Body of pancreas (tissue), 4 donors: ENCODE results near the gene LITAF. TPM values are rescaled to one million over a fixed set of nuclear protein-coding genes. Genes with fewer than 3 reads are reported as not detected.
"Not testable (repeated sequence)": the region's sequence is repeated elsewhere in the genome, so short reads cannot be mapped to it uniquely, and the experiment has no call there.

Source experiments
- ATAC-seq: fragments of 150-250 bp; one replicate; pipeline ENCODE4 v1.9.1; 2016
- DNase-seq, 4 donors: peaks; one replicate each; pipeline ENCODE4 v3.0.0-alpha.2; 2019
- H3K27ac ChIP-seq, 4 donors: fragments of 200-600 bp; sonication (generic); 1 replicate in 3 of 4; 2 replicates in 1 of 4; pipeline versions ENCODE4 v1.5.1 to v1.6.1; 2016 to 2019; ENCODE audit warnings: mild to moderate bottlenecking in 1 of 4, mixed read lengths in 1 of 4, moderate library complexity in 1 of 4
- H3K27me3 ChIP-seq, 2 donors: fragments of 200-600 bp; sonication (generic); one replicate each; pipeline ENCODE4 v1.6.0; 2016; ENCODE audit warnings: mild to moderate bottlenecking in 1 of 2
- H3K36me3 ChIP-seq, 2 donors: fragments of 200-600 bp; sonication (generic); replicated peaks in 1 of 2; 2 replicates each; pipeline ENCODE4 v1.5.1; 2016; ENCODE audit warnings: low read depth in 2 of 2; ENCODE audit not compliant: insufficient read depth in 1 of 2
- H3K4me1 ChIP-seq: fragments of 200-600 bp; sonication (generic); one replicate; pipeline ENCODE4 v1.6.0; 2016
- H3K4me3 ChIP-seq, 2 donors: fragments of 200-600 bp; sonication (generic); 1 replicate in 1 of 2; 2 replicates in 1 of 2; pipeline ENCODE4 v1.5.1; 2016 to 2019
- H3K9me3 ChIP-seq, 3 donors: fragments of 200-600 bp; sonication (generic); 1 replicate in 2 of 3; 2 replicates in 1 of 3; pipeline ENCODE4 v1.5.1; 2016
- POLR2A ChIP-seq, 3 donors: fragments of 450-650 bp; IDR thresholded peaks; one replicate each; pipeline ENCODE4 v1.6.1; 2016; ENCODE audit warnings: antibody characterized with exemption in 3 of 3, mild to moderate bottlenecking in 2 of 3
- WGBS, 2 donors: methylation state at CpG; one replicate each; pipeline ENCODE4 v1.1.5; 2017; 5-methylcytosine and 5-hydroxymethylcytosine counted together
- intact Hi-C: fragments of 100-400 bp; cut with DNase I; formaldehyde crosslinking; loops from one replicate; pipeline ENCODE4 v1.15.1; 2023
- total RNA-seq, 2 donors: library from RNA; depleted of rRNA; stranded (reverse); fragments of >200 nt; gene quantifications; one replicate each; pipeline ENCODE4 v1.1.0, GENCODE V29; 2016
- TF ChIP-seq, protein P1 (sequence below), 7 experiments: fragments of 450-650 bp in 4 of 7; fragments of 200-600 bp in 3 of 7; sonication (generic) in 3 of 7; IDR thresholded peaks; one replicate each; pipeline ENCODE4 v1.5.1; 2016 to 2019; ENCODE audit warnings: antibody characterized with exemption in 7 of 7

Gene LITAF
- total RNA-seq, 2 donors from 2014 or later: 24.9 to 25.7 TPM

DNA sequence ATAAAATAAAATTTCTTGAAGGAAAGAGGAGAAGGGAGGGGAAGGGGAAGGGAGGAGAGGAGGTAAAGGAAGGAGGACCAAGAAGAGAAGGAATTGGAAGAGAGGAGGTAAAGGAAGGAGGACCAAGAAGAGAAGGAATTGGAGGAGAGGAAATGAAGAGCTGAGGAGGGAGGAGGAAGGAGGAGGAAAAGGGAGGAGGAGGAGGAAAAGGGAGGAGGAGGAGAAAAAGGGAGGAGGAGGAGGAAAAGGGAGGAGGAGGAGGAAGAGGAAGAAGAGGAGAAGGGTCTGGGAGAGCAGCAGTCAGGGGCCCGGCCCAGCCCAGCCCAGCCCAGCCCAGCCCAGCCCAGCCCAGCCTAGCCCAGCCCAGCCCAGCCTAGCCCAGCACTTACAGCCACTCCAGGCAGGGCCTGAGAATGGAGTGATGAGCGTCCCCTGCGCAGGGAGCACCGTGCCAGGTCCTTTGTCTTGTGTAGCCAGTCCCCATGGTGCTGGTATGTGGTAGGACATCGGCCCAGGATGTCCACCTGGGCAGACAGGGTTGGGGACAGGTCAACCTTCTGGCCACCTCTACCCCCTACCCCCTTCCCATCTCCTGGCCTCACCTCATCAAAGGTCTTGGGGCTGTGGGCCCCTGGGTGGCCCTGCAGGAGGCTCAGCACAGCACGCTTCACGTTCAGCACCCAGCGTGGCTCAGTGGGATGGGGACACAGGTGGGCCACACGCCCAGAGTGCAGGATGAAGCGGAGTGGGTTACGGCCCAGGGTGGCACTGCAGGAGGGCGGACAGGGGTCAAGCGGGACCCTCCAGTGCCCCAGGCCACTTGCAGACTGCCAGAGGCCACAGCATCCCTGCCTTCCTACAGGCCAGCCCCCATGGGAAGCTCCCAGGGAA is 70.9 kb downstream of the LITAF start:
- H3K27ac ChIP-seq: no peak overlapping the region
- no peaks in the 10 kb centered on the region for H3K27me3 ChIP-seq
- TF ChIP-seq POLR2A (IDR thresholded peaks at IDR 0.05): no peak
- TF ChIP-seq, protein P1, sequence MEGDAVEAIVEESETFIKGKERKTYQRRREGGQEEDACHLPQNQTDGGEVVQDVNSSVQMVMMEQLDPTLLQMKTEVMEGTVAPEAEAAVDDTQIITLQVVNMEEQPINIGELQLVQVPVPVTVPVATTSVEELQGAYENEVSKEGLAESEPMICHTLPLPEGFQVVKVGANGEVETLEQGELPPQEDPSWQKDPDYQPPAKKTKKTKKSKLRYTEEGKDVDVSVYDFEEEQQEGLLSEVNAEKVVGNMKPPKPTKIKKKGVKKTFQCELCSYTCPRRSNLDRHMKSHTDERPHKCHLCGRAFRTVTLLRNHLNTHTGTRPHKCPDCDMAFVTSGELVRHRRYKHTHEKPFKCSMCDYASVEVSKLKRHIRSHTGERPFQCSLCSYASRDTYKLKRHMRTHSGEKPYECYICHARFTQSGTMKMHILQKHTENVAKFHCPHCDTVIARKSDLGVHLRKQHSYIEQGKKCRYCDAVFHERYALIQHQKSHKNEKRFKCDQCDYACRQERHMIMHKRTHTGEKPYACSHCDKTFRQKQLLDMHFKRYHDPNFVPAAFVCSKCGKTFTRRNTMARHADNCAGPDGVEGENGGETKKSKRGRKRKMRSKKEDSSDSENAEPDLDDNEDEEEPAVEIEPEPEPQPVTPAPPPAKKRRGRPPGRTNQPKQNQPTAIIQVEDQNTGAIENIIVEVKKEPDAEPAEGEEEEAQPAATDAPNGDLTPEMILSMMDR (IDR thresholded peaks at IDR 0.05): no peak
- ATAC-seq (no peak), DNase-seq (no peak)
- no peaks in the 10 kb centered on the region for H3K36me3 ChIP-seq
- H3K4me3 ChIP-seq: no peak overlapping the region
- H3K4me1 ChIP-seq: no peaks in the 10 kb centered on the region
- 61 to 64% methylated on average over 4 to 13 of the region's 13 CpGs for whole genome bisulfite sequencing, 2 donors
- intact Hi-C loops: no loop called here
- H3K9me3 ChIP-seq: no peaks in the 10 kb centered on the region

GRCh38 chr16:11514283-11514682 is 72.4 kb downstream of the LITAF start:
- no peak for DNase-seq
- Histone ChIP-seq H3K9me3 (no peaks in the 10 kb centered on the region), H3K4me1 (no peaks in the 10 kb centered on the region), H3K4me3 (no peak overlapping the region), H3K27ac (no peak overlapping the region), H3K27me3 (no peaks in the 10 kb centered on the region), H3K36me3 (no peaks in the 10 kb centered on the region)
- no peak for ATAC-seq
- 91% methylated on average over 14 of the region's 14 CpGs; no CpG with 5 or more reads in 1 of the 2 donors for WGBS, 2 donors
- intact Hi-C loops: no loop called here
- TF ChIP-seq, protein P1 (IDR thresholded peaks at IDR 0.05): no peak
- no peak for TF ChIP-seq POLR2A (IDR thresholded peaks at IDR 0.05)

DNA sequence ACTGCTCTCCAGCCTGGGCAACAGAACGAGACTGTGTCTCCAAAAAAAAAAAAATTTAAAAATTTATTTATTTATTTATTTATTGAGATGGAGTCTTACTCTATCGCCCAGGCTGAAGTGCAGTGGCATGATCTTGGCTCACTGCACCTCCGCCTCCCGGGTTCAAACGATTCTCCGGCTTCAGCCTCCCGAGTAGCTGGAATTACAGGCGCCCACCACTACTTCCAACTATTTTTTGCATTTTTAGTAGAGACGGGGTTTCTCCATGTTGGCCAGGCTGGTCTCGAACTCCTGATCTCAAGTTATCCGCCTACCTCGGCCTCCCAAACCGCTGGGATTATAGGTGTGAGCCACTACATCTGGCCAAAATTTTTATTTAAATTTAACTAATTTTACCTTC is 73.4 kb downstream of the LITAF start:
- DNase-seq, ATAC-seq, H3K27ac ChIP-seq, H3K27me3 ChIP-seq, intact Hi-C loops, H3K9me3 ChIP-seq, H3K4me3 ChIP-seq, H3K36me3 ChIP-seq, H3K4me1 ChIP-seq: not testable (repeated sequence)
- WGBS, 2 donors: 86 to 90% methylated on average over 13 of the region's 13 CpGs

DNA sequence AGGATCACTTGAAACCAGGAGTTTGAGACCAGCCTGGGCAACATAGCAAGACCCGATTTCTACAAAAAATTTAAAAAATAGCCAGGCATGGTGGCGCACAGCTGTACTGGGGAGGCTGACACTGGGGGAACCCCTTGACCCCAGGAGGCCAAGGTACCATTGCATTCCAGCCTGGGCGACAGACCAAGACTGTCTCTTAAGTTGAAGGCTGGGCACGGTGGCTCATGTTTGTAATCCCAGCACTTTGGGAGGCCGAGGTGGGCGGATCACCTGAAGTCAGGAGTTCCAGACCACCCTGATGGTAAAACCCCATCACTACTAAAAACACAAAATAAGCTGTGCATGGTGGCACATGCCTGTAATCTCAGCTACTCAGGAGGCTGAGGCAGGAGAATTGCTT is 74.9 kb downstream of the LITAF start:
- no peak for TF ChIP-seq POLR2A (IDR thresholded peaks at IDR 0.05)
- TF ChIP-seq, protein P1 (IDR thresholded peaks at IDR 0.05): no peak
- Histone ChIP-seq H3K36me3 (no peaks in the 10 kb centered on the region), H3K27ac (no peak overlapping the region), H3K27me3 (no peaks in the 10 kb centered on the region), H3K9me3 (no peaks in the 10 kb centered on the region), H3K4me3 (no peak overlapping the region), H3K4me1 (no peaks in the 10 kb centered on the region)
- intact Hi-C loops: no loop called here
- DNase-seq (no peak), ATAC-seq (no peak)
- 77 to 81% methylated on average over 6 of the region's 6 CpGs for WGBS, 2 donors

DNA sequence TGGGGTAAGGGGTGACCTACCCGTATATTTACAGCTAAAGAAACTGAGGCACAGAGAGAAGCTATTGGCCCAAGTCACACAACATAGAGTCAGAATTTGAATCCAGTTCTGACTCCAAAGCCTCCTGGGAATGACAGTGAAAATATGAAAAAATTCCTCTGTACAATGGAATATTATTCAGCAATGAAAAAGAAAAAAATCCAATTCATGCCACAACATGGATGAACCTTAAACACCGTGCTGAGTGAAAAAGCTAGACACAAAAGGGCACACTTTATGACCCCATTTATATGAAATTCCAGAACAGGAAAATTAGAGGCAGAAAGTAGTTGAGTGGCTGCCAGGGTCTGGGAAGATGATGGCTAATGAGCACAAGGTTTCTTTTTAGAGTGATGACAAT is 75.4 kb downstream of the LITAF start:
- DNase-seq: no peak
- no peak for ATAC-seq
- H3K9me3 ChIP-seq: no peaks in the 10 kb centered on the region
- H3K4me1 ChIP-seq: no peaks in the 10 kb centered on the region
- H3K27me3 ChIP-seq: no peaks in the 10 kb centered on the region
- TF ChIP-seq, protein P1 (IDR thresholded peaks at IDR 0.05): no peak
- no peak for TF ChIP-seq POLR2A (IDR thresholded peaks at IDR 0.05)
- WGBS, 2 donors: 85 to 90% methylated on average over 2 of the region's 2 CpGs
- H3K4me3 ChIP-seq: no peak overlapping the region
- no peak overlapping the region for H3K27ac ChIP-seq
- no peaks in the 10 kb centered on the region for H3K36me3 ChIP-seq
- intact Hi-C loops: no loop called here
